Measurements from ENCODE around the gene SFPQ.

Gene SFPQ

DNA sequence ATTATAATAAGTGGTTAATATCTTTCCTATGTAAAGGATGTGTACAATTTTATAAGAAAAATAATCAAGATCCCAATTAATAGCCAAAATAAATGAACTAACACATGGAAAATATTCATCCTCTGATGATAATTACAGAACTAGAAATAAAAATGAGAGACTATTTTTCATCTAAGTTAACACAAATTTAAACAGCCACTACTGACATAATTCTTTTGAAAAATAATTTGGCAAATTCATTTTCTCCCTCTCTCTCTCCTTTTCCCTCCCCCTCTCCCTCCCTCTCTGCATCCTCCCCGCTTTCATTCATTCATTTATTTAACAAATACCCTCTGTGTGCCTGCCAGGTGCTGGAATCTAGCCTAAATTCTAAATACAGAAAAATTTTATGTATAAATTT is 10.3 kb upstream of the SFPQ start:
- Histone ChIP-seq H3K9me3 (ENCODE audit: insufficient read depth, low read depth, low read length) (no peaks in the 10 kb centered on the region), H3K27ac (ENCODE audit: low read length) (no peak overlapping the region), H3K27me3 (ENCODE audit: insufficient read depth, low read length) (no peaks in the 10 kb centered on the region)

DNA sequence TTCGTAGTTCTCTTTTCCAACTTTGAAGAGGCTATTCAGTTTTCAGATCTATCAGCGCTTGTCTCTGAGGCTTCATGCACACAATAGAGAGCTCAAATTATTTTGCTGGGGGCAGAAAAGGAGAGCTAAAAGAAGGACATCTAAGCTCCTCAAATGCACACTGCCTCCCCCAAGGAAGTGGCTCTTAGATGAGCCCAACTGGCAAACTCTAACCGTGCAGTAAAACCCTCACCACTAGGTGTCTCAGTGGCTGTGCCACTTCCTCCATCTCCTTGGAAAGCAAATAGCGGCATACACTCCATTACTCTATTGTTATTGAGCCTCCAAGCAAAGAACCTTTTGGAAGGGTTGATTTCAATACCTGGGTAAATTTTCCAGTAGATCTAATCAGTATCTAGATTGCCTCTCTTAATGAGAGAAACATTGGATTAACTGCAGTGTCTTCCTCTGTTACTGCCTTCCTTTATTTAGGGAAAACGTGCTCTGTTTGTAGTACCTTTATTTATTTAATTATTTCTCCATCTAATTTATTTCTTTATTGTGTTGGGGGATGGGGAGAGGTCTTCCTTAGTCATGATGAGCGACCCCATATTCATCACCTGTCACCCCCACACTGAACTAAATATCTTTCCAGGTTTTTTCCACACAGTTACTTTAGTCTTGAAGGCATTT is 9.2 kb upstream of the SFPQ start:
- H3K4me1 ChIP-seq (ENCODE audit: insufficient read depth, low read length), result no peaks in the 10 kb centered on the region; the same call in 1 of the 2 replicates
- no peak overlapping the region for H3K27ac ChIP-seq (ENCODE audit: low read length)
- H3K4me3 ChIP-seq (ENCODE audit: low read length), result peak overlapping the region; percentile 20; the same call in 1 of the 2 replicates
- H3K9me3 ChIP-seq (ENCODE audit: insufficient read depth, low read depth, low read length), result no peaks in the 10 kb centered on the region
- no peaks in the 10 kb centered on the region for H3K36me3 ChIP-seq (ENCODE audit: insufficient read depth, low read depth, low read length)
- H3K27me3 ChIP-seq (ENCODE audit: insufficient read depth, low read length), result no peaks in the 10 kb centered on the region
- peak overlapping the region; percentile 14; the same call in 1 of the 2 replicates for H3K9ac ChIP-seq (ENCODE audit: low read depth, low read length)

More for the DNA sequence above, 10.3 kb upstream of the SFPQ start:
- H3K36me3 ChIP-seq (ENCODE audit: insufficient read depth, low read depth, low read length), result no peaks in the 10 kb centered on the region
- no peak overlapping the region for H3K9ac ChIP-seq (ENCODE audit: low read depth, low read length)
- no peak overlapping the region for H3K4me3 ChIP-seq (ENCODE audit: low read length)
- H3K4me1 ChIP-seq (ENCODE audit: insufficient read depth, low read length), result no peaks in the 10 kb centered on the region; the same call in 1 of the 2 replicates

- Histone ChIP-seq H3K9me3 (ENCODE audit: insufficient read depth, low read depth, low read length) (no peaks in the 10 kb centered on the region), H3K27me3 (ENCODE audit: insufficient read depth, low read length) (no peaks in the 10 kb centered on the region), H3K27ac (ENCODE audit: low read length) (no peak overlapping the region), H3K4me3 (ENCODE audit: low read length) (no peak overlapping the region), H3K36me3 (ENCODE audit: insufficient read depth, low read depth, low read length) (no peaks in the 10 kb centered on the region), H3K4me1 (ENCODE audit: insufficient read depth, low read length) (no peaks in the 10 kb centered on the region; the same call in 1 of the 2 replicates), H3K9ac (ENCODE audit: low read depth, low read length) (no peak overlapping the region)
These were observed 8.7 kb upstream of the SFPQ start for GRCh38 chr1:35201631-35202030.

- peak overlapping the region; percentile 99 for H3K4me3 ChIP-seq (ENCODE audit: low read length)
- peak overlapping the region; percentile 93 for H3K27ac ChIP-seq (ENCODE audit: low read length)
- no peaks in the 10 kb centered on the region for H3K9me3 ChIP-seq (ENCODE audit: insufficient read depth, low read depth, low read length)
- peak overlapping the region; percentile 97 for H3K9ac ChIP-seq (ENCODE audit: low read depth, low read length)
- no peaks in the 10 kb centered on the region for H3K27me3 ChIP-seq (ENCODE audit: insufficient read depth, low read length)
- H3K4me1 ChIP-seq (ENCODE audit: insufficient read depth, low read length), result peaks cover 8% of the 10 kb centered on the region; the same call in 1 of the 2 replicates
- peaks cover 46% of the 10 kb centered on the region for H3K36me3 ChIP-seq (ENCODE audit: insufficient read depth, low read depth, low read length)
These were observed 691 bp downstream of the SFPQ start for GRCh38 chr1:35192056-35192852.

DNA sequence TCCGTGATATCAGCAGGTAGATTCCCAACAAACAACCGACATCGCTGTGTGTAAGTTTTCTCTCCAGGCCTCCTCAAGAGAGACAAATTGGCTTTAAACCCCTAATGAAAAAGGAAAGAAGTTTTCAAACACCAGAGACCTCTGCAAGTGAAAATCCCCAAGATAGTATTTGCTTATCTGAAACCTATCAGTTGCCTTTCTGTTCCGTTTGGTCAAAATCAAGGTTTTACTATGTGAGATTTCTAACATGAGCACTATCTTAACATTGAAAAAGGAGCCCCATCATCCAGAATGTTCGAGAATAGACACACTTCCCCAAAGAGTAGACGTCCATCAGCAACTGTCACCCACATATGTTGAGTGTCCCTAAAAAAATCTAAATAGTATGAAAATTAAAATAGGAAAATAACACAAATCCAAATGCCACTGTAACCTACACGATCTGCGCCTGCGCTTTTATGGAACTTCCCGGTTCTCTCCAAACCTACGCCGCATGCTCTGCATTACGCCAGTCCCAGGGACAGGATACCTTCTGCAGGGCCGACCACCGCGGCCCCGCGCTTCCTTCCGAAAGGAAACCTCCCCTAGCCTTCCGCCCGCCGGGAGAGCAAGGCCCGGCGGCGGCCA is 1.4 kb downstream of the SFPQ start:
- H3K27me3 ChIP-seq (ENCODE audit: insufficient read depth, low read length), result no peaks in the 10 kb centered on the region
- H3K9ac ChIP-seq (ENCODE audit: low read depth, low read length), result peak overlapping the region; percentile 97
- H3K4me1 ChIP-seq (ENCODE audit: insufficient read depth, low read length), result peaks cover 8% of the 10 kb centered on the region; the same call in 1 of the 2 replicates
- H3K36me3 ChIP-seq (ENCODE audit: insufficient read depth, low read depth, low read length), result peaks cover 53% of the 10 kb centered on the region
- H3K27ac ChIP-seq (ENCODE audit: low read length), result no peak overlapping the region
- H3K4me3 ChIP-seq (ENCODE audit: low read length), result peak overlapping the region; percentile 99
- H3K9me3 ChIP-seq (ENCODE audit: insufficient read depth, low read depth, low read length), result no peaks in the 10 kb centered on the region

DNA sequence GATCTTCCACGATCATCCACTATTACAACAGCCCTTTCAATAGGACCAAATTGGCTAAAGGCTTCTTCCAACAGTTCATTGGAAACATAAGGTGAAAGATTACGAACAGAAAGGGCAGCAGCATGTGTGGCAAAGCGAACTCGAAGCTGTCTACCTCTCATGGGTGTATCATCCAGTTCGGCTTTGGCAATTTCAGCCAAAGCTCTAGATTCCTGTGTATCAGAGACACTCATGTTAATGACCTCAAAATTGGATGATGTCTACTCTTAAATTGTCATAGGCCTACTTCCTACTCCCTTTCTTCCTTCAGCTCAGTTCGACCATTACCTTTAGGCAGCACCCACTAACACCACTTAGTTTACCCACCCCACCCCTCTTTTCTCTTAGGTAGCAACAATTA is 2.2 kb downstream of the SFPQ start:
- Histone ChIP-seq H3K27me3 (ENCODE audit: insufficient read depth, low read length) (no peaks in the 10 kb centered on the region), H3K9me3 (ENCODE audit: insufficient read depth, low read depth, low read length) (no peaks in the 10 kb centered on the region), H3K9ac (ENCODE audit: low read depth, low read length) (peak overlapping the region; percentile 97), H3K4me1 (ENCODE audit: insufficient read depth, low read length) (peaks cover 8% of the 10 kb centered on the region; the same call in 1 of the 2 replicates), H3K36me3 (ENCODE audit: insufficient read depth, low read depth, low read length) (peaks cover 61% of the 10 kb centered on the region), H3K27ac (ENCODE audit: low read length) (no peak overlapping the region), H3K4me3 (ENCODE audit: low read length) (peak overlapping the region; percentile 99)

- Histone ChIP-seq H3K36me3 (ENCODE audit: insufficient read depth, low read depth, low read length) (peaks cover 81% of the 10 kb centered on the region), H3K27ac (ENCODE audit: low read length) (no peak overlapping the region), H3K4me1 (ENCODE audit: insufficient read depth, low read length) (peaks cover 8% of the 10 kb centered on the region; the same call in 1 of the 2 replicates)
These were observed 4.2 kb downstream of the SFPQ start for GRCh38 chr1:35188578-35189392.

GRCh38 chr1:35187816-35188342 is 5.1 kb downstream of the SFPQ start:
- H3K36me3 ChIP-seq (ENCODE audit: insufficient read depth, low read depth, low read length), result peaks cover 90% of the 10 kb centered on the region
- H3K4me1 ChIP-seq (ENCODE audit: insufficient read depth, low read length), result peaks cover 8% of the 10 kb centered on the region; the same call in 1 of the 2 replicates
- H3K27ac ChIP-seq (ENCODE audit: low read length), result no peak overlapping the region
- no peaks in the 10 kb centered on the region for H3K9me3 ChIP-seq (ENCODE audit: insufficient read depth, low read depth, low read length)
- H3K27me3 ChIP-seq (ENCODE audit: insufficient read depth, low read length), result no peaks in the 10 kb centered on the region
- H3K9ac ChIP-seq (ENCODE audit: low read depth, low read length), result no peak overlapping the region
- no peak overlapping the region for H3K4me3 ChIP-seq (ENCODE audit: low read length)

More at GRCh38 chr1:35188578-35189392, 4.2 kb downstream of the SFPQ start:
- Histone ChIP-seq H3K27me3 (ENCODE audit: insufficient read depth, low read length) (no peaks in the 10 kb centered on the region), H3K4me3 (ENCODE audit: low read length) (peak overlapping the region; percentile 99), H3K9me3 (ENCODE audit: insufficient read depth, low read depth, low read length) (no peaks in the 10 kb centered on the region), H3K9ac (ENCODE audit: low read depth, low read length) (0 out of 2 replicates have a peak overlapping the region, but pooled peaks have one; percentile 3)

DNA sequence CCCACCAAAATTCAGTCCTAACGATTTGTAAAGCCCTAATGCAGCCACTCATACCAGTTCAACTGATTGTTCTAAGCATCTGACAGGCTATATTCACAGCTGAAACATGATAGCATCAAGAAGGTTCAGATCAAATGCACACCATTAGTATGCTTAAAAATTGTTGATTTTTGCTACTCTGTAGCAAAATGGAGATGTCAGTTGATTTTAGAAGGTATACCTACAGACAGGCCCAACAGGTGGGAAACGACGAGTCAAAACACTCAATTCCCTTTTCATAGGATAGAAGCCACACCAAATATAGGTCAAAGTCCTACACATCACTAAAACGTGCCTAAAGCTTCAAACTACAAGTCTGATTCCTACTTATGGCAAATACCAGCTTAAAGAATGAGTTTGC is 6.7 kb downstream of the SFPQ start:
- Histone ChIP-seq H3K4me1 (ENCODE audit: insufficient read depth, low read length) (peaks cover 8% of the 10 kb centered on the region; the same call in 1 of the 2 replicates), H3K36me3 (ENCODE audit: insufficient read depth, low read depth, low read length) (peaks cover 100% of the 10 kb centered on the region), H3K27ac (ENCODE audit: low read length) (no peak overlapping the region), H3K4me3 (ENCODE audit: low read length) (no peak overlapping the region), H3K9me3 (ENCODE audit: insufficient read depth, low read depth, low read length) (no peaks in the 10 kb centered on the region), H3K27me3 (ENCODE audit: insufficient read depth, low read length) (no peaks in the 10 kb centered on the region), H3K9ac (ENCODE audit: low read depth, low read length) (no peak overlapping the region)

DNA sequence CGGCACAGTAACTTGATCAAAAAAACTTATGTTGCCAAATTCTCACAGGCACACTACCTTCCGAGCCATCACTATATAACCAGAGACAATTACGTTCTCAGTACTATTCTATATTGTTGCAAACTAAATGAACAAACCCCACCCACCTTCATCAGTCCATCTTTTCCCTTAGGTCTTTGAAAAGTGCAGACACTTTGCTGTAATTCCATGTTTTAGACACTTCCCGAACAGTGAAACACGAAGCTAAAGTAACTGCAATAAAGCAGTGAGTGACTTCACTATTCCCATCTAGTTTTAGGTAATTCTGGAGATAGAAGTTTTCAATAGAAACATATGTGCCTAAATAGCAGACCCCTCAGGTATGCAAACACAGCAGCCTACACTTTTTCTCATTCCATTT is 7.7 kb downstream of the SFPQ start:
- H3K4me3 ChIP-seq (ENCODE audit: low read length), result no peak overlapping the region
- H3K27ac ChIP-seq (ENCODE audit: low read length), result no peak overlapping the region
- no peaks in the 10 kb centered on the region for H3K27me3 ChIP-seq (ENCODE audit: insufficient read depth, low read length)
- peaks cover 100% of the 10 kb centered on the region for H3K36me3 ChIP-seq (ENCODE audit: insufficient read depth, low read depth, low read length)
- H3K9ac ChIP-seq (ENCODE audit: low read depth, low read length), result no peak overlapping the region
- no peaks in the 10 kb centered on the region for H3K9me3 ChIP-seq (ENCODE audit: insufficient read depth, low read depth, low read length)
- H3K4me1 ChIP-seq (ENCODE audit: insufficient read depth, low read length), result peaks cover 6% of the 10 kb centered on the region; the same call in 1 of the 2 replicates

Measured in iPS-20b (cell line).